Stimulated activated CD8-positive, alpha-beta memory T cell treated with anti-CD3 and anti-CD28 coated beads, Interleukin-4, amount 100 ng/mL, for 1 hour (primary cell): Measurements from ENCODE around the gene SKI.
A peak's percentile ranks its signal among the peaks of the same experiment; 100 is the strongest.

Source experiments
- DNase-seq, 2 donors: peaks; one replicate each; pipeline ENCODE4 v3.0.0-alpha.2; 2020; ENCODE audit warnings: low read depth in 2 of 2, low spot score in 1 of 2

Gene SKI

GRCh38 chr1:2229911-2230731 lies 2.0 kb downstream of the SKI start:
- DNase-seq = no peak

- DNase-seq = no peak
Measured at GRCh38 chr1:2230781-2231531, 2.8 kb downstream of the SKI start.

GRCh38 chr1:2231532-2232254 lies 3.6 kb downstream of the SKI start:
- DNase-seq = peak in 1 of 2 donors; percentile 56

- no peak for DNase-seq
Measured at GRCh38 chr1:2232255-2232915, 4.3 kb downstream of the SKI start.

- DNase-seq = no peak
Measured at GRCh38 chr1:2232916-2233438, 4.9 kb downstream of the SKI start.

GRCh38 chr1:2233468-2233867 lies 5.3 kb downstream of the SKI start:
- DNase-seq = no peak

GRCh38 chr1:2233997-2234761 lies 6.1 kb downstream of the SKI start:
- DNase-seq = peak in 1 of 2 donors; percentile 67

GRCh38 chr1:2234762-2235113 lies 6.6 kb downstream of the SKI start:
- no peak for DNase-seq

- no peak for DNase-seq
Measured at GRCh38 chr1:2235300-2235998, 7.3 kb downstream of the SKI start.

- DNase-seq = no peak
Measured at GRCh38 chr1:2236695-2237677, 8.9 kb downstream of the SKI start.

GRCh38 chr1:2237773-2238172 lies 9.7 kb downstream of the SKI start:
- DNase-seq = no peak

GRCh38 chr1:2238361-2239012 lies 10.4 kb downstream of the SKI start:
- DNase-seq = no peak

- no peak for DNase-seq
Measured at GRCh38 chr1:2239013-2239370, 10.9 kb downstream of the SKI start.

GRCh38 chr1:2239384-2239985 lies 11.4 kb downstream of the SKI start:
- no peak for DNase-seq

GRCh38 chr1:2240270-2241156 lies 12.4 kb downstream of the SKI start:
- no peak for DNase-seq

- DNase-seq = no peak
Measured at GRCh38 chr1:2241820-2242219, 13.7 kb downstream of the SKI start.
